ENCODE results near the gene LYPD5.

The LYPD5 gene

GRCh38 chr19:43804432-43804831, 2.2 kb upstream of the LYPD5 start:
- DNase-seq: no peak

DNA sequence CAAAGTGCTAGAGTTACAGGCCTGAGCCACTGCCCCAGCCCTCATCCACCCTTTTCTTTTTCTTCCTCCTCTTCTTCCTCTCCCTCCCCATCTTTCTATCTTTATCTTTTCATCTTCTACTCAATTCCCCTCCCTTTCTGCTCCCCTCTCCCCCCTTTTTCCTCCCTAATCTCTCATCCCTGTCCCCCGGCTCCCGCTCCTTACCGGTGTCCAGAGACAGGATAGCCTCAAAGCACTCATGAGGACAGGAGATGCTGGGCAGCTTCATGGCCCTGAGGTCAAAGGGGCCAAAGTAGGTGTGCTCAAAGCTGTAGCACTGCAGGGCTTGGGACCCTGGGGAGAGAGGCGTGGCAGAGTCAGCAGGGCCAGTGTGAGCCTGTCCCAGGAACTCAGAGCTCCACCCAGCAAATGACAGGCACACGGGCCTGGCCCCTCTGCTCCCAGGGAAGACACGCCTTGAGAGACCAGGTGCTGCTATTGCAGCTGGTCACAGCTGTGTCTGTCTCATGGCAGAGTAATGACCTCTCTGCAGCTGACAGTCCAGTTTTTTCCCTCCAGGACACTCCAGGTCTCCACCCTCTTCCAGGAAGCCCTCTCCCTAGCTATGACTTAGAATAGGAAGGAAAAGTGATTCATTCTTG, 2.6 kb downstream of the LYPD5 start:
- no peak for DNase-seq

GRCh38 chr19:43798546-43799409, 3.5 kb downstream of the LYPD5 start:
- DNase-seq: no peak

DNA sequence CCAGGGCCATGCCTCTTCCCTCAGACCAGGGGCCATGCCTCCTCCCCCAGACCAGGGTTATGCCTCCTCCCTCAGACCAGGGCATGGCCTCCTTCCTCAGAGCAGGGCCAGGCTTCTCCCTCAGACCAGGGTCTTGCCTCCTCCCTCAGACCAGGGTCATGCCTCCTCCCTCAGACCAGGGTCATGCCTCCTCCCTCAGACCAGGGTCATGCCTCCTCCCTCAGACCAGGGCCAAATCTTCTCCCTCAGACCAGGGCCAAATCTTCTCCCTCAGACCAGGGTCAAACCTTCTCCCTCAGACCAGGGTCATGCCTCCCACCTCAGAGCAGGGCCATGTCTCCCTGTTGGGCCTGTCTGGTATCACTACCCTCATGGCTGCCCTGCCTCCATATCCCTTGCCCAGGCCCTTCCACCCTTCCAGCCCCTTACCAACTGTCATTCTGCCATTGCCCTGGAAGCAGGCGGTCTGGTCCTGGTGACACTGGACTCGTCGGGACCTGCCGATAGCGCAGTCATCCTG, 4.2 kb downstream of the LYPD5 start:
- no peak for DNase-seq

GRCh38 chr19:43797556-43797955, 4.7 kb downstream of the LYPD5 start:
- DNase-seq: no peak

GRCh38 chr19:43797118-43797517, 5.1 kb downstream of the LYPD5 start:
- DNase-seq: no peak

- DNase-seq: no peak
These were observed 11.7 kb downstream of the LYPD5 start for GRCh38 chr19:43790587-43790986.

GRCh38 chr19:43789029-43789428, 13.2 kb downstream of the LYPD5 start:
- DNase-seq: peak; percentile 19

DNA sequence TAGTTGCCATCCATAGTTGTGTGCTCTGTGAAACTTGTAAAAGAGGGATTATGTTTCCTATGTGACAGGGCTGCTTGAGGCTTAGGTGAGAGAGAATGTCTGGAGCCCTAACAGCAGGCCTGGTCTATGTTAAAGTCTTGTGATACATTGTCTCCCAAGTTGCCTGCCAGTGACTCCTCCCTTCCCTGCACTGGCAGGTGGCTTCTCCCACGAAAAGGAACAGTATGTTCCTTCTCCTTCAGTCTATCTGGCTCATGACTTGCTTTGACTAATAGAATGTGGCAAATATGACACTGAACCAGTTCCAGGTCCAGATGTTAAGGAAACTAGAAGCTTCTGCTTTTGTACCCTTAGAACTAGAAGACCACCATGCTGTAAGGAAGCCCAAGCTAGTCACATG, 15.6 kb downstream of the LYPD5 start:
- no peak for DNase-seq

DNA sequence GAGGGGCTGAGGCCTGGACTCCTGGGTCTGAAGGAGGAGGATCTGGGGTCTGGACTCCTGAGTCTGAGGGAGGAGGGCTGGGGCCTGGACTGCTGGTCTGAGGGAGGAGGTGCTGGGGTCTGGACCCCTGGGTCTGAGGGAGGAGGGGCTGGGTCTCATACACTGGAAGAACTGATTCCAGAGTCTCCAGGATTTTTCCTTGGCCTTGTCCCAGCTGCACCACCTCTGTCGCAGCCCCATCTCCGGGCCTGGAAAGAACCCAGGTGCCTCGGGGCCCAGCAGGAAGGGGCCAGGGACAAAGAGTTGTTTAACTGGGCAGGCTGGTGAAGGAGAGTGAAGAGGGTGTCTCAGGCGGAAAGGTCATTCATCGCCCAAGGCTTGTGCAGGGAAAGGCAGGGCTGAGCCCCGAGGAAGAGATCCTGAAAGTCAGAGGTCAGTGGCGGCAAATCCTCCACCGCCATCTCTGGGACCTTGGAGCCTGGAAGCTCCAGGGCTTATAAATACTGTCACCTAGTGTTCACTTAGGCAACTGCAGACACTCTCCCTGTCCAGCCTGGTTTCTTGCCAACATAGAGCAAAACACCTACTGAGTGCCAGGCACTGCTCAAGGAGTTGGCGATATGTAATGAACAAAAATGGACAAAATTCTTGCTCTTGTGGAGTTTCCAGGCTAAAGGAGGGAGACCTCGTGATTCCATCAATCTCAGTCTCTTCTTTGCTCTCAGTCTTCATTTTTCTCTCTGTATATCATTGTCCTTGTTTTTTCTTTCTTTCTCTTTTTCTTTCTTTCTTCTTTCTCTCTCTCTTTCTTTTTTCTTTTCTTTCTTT, 17.1 kb downstream of the LYPD5 start:
- peak; percentile 68 for DNase-seq

DNA sequence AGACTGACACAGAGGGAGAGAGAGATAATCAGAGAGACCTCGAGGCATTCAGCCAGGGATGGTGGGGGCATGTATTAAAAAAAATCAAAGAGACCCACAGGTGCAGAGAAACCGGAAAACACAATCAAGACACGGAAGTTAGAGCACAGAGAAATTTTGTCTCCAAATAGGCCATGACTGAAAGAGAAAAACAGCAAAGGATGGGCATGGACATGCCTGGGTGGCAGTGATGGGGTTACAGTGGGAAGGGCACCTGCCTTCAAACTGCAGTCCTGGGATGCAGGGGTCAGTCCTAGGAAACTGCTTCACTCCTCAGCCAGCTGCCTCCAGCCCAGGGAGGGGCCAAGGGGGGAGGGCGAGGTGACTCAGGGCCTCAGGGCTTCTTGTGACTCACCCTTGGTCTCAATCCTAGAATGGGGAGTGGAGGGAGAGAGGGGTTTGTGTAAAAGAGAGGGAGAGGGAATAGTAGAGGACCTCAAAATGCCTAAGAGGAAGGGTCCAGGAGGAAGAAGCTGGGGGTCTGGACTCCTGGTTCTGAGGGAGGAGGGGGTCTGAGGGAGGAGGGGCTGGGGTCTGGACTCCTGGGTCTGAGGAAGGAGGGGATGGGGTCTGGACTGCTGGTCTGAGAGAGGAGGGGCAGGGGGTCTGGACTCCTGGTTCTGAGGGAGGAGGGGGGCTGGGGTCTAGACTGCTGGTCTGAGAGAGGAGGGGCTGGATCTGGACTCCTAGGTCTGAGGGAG, 17.8 kb downstream of the LYPD5 start:
- peak; percentile 62 for DNase-seq

DNA sequence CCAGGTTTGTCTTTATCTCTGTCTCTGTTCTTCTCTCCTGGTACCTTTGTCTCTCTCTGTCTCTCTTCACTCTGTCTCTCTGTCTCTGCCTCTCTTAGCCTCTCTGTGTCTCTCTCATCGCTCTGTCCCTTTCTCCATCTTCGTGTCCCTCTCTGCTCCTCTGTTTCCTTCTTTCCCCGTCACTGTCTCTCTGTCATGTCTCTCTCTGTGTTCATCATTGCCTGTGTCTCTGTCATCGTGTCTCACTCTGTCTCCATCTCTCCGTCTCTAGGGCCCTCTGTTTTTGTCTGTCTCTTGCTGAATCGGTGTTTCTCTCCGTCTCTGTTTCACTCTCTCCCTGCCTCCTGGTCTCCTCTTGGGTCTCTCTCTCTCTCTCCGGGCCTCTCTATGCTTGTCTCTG, 18.6 kb downstream of the LYPD5 start:
- DNase-seq: no peak

GRCh38 chr19:43782689-43783231, 19.5 kb downstream of the LYPD5 start:
- DNase-seq: no peak

DNA sequence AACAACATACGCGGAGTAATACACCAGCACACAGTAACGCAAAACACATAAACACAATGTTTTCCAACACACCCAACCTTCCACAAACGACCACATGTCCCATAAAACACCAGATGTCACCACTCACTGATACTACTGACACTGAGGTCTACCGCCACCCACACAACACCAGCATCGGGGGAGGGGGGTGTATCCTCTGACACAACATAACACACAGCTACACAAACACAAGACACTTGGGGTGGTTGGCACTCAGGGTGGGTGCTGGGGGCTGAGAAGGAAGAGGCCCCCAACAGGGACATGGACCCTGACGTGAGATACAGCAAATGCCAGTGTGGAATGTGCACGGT, 20.0 kb downstream of the LYPD5 start:
- DNase-seq: no peak

GRCh38 chr19:43781630-43782310, 20.5 kb downstream of the LYPD5 start:
- no peak for DNase-seq

GRCh38 chr19:43780706-43781525, 21.3 kb downstream of the LYPD5 start, which contains the start of gene KCNN4:
TSS of gene KCNN4 (minus strand) at chr19:43780973. CDS start at chr19:43780861, 112 bp downstream.
- peak; percentile 11 for DNase-seq

DNA sequence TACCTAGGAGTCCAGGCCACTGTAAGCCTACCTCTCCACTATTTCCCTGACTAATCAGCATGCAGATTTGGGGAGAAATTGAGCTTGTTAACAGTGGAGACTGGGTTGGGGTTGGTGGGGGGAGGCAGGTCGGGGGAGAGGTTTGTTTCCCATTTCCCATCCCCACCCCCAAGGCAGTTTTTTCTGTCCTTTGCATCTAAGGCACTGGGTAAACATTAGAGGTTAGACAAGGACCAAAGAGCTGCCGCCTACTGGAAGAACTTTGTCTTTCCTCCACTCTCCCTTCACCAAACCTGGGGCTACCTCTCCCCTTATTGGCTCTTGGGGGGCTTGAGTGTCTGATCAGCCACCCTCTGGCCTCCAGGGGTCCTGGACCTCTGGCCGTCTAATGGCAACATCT, 22.4 kb downstream of the LYPD5 start:
- no peak for DNase-seq

- no peak for DNase-seq
These were observed 23.0 kb downstream of the LYPD5 start for GRCh38 chr19:43779147-43779819.

DNA sequence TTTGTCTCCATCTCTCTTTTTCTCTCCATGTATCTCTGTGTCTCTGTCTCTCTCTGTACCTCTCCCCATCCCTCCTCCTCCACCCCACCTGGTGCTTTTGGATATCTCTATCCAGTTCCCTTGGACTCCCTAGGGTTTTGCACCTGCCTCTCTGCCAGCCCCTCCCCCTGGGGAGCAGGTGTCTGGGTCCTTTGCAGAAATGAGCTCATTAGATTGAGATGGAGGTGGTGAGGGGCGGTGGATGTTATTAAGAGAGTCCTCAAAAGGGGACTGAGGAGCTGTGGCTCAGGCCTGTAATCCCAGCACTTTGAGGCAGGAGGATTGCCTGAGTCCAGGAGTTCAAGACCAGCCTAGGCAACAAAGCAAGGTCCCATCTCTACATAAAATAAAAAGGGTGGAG, 23.6 kb downstream of the LYPD5 start:
- DNase-seq: no peak

DNA sequence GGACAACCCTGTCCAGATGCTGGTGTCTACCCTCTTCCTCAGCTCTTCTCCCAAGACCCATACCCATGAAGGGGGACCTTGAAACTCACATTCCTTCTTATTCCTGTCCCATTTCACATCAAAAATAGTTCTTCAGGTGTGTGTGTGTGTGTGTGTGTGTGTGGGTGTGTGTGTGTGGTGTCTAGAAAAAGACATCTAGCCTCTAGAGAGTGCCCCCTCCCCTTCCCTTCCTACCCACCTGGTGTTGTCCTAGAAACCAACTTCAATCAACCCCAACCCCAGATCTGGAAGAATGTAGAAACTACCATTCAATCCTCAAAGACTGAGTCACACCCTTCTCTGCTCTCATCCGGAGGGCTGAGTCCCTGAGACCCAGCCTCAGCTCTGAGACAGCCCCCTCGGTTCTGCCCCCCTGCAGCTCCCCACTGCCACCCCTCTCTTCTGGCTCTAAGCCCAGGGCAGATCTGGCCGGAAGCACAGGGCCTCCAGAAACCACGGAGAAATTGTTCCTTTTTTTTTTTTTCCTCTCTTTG, 25.0 kb downstream of the LYPD5 start:
- peak; percentile 8 for DNase-seq
